ENCODE results near the gene DPF1. TPM values are rescaled to one million over a fixed set of nuclear protein-coding genes. Genes with fewer than 3 reads are reported as not detected.

Gene DPF1
- total RNA-seq, 1 donor from 2014 or later: 3.4 TPM

DNA sequence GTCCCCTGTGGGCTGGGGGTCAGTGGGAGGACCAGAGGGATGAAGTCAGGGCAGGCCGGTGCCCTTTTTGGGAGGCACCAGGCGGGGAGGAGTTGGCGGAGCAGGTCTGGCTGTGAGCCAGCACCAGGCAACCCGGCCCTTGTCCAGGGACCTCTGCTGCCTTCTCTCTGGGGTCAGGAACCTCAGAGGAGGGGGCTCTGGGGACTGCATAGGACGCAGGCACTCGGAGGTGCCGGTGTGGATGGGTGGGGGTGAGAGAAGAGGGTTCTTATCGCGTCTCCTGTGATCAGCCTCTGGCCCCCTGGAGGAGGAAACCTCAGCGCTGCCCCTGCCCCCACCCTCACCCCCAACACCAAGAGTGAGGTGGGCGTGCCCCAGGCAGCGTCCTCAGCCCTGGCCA, 16.5 kb downstream of the DPF1 start:
- Mint-ChIP-seq H3K4me3 (no peak overlapping the region), H3K27me3 (ENCODE audit: insufficient read depth, low read depth) (peaks cover 9% of the 10 kb centered on the region), H3K36me3 (peaks cover 3% of the 10 kb centered on the region), H3K9me3 (no peaks in the 10 kb centered on the region), H3K27ac (no peak overlapping the region), H3K4me1 (peaks cover 38% of the 10 kb centered on the region)
- Histone ChIP-seq H3K27me3 (no peaks in the 10 kb centered on the region), H3K9ac (no peak overlapping the region), H3K4me3 (no peak overlapping the region), H3K79me2 (ENCODE audit: low read depth) (no peaks in the 10 kb centered on the region), H3K9me3 (ENCODE audit: low read depth) (no peaks in the 10 kb centered on the region), H4K20me1 (ENCODE audit: low read depth) (no peaks in the 10 kb centered on the region), H3F3A (ENCODE audit: low read depth) (peaks cover 26% of the 10 kb centered on the region), H2AFZ (replicated peaks) (no peak overlapping the region), H3K4me2 (no peak overlapping the region), H3K36me3 (no peaks in the 10 kb centered on the region), H3K27ac (no peak overlapping the region), H3K4me1 (peaks cover 42% of the 10 kb centered on the region)
- TF ChIP-seq EZH2phosphoT487 (IDR thresholded peaks at IDR 0.05): no peak
- no peak for TF ChIP-seq EZH2 (IDR thresholded peaks at IDR 0.05)
- no peak for TF ChIP-seq CTCF (IDR thresholded peaks at IDR 0.05)
- no peak for DNase-seq (ENCODE audit: low spot score)

DNA sequence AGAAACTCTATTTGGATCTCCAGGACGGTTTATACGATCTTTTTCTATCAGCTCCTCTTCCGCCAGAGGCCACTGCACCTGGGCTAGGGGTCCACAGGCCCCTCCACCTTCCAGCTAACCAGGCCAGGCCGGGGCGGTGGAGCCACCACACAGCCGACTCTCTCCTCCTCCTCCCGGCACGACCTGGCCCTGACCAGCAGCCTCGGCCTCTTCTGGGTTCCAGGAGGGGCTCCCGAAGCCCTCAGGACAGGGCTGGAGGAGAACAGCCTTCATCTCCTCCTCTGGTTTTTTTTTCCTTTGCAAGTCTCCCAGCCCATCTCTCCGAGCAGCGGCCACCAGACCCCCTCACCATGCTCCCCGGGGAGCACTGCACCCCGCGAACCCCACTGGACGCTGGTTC, 17.1 kb downstream of the DPF1 start:
- Histone ChIP-seq H2AFZ (replicated peaks) (no peak overlapping the region), H3K4me2 (no peak overlapping the region), H3K27me3 (no peaks in the 10 kb centered on the region), H3F3A (ENCODE audit: low read depth) (peaks cover 26% of the 10 kb centered on the region), H3K9me3 (ENCODE audit: low read depth) (no peaks in the 10 kb centered on the region), H3K27ac (peak overlapping the region; percentile 58), H4K20me1 (ENCODE audit: low read depth) (no peaks in the 10 kb centered on the region), H3K79me2 (ENCODE audit: low read depth) (no peaks in the 10 kb centered on the region), H3K4me1 (peaks cover 40% of the 10 kb centered on the region), H3K36me3 (no peaks in the 10 kb centered on the region), H3K4me3 (no peak overlapping the region), H3K9ac (no peak overlapping the region)
- DNase-seq (ENCODE audit: low spot score): no peak
- Mint-ChIP-seq H3K4me1 (peaks cover 38% of the 10 kb centered on the region), H3K9me3 (no peaks in the 10 kb centered on the region), H3K4me3 (no peak overlapping the region), H3K27me3 (ENCODE audit: insufficient read depth, low read depth) (peaks cover 9% of the 10 kb centered on the region), H3K27ac (peak overlapping the region; percentile 89), H3K36me3 (peaks cover 3% of the 10 kb centered on the region)
- TF ChIP-seq CTCF (IDR thresholded peaks at IDR 0.05): no peak
- no peak for TF ChIP-seq EZH2phosphoT487 (IDR thresholded peaks at IDR 0.05)
- no peak for TF ChIP-seq EZH2 (IDR thresholded peaks at IDR 0.05)

GRCh38 chr19:38206006-38206745, 17.8 kb downstream of the DPF1 start:
- peak overlapping the region; percentile 58 for H3K27ac ChIP-seq
- H3K27ac Mint-ChIP-seq: no peak overlapping the region

More at GRCh38 chr19:38206006-38206745, 17.8 kb downstream of the DPF1 start:
- H3K4me3 Mint-ChIP-seq: no peak overlapping the region
- Histone ChIP-seq H3K4me1 (peaks cover 33% of the 10 kb centered on the region), H2AFZ (replicated peaks) (no peak overlapping the region), H3K27me3 (no peaks in the 10 kb centered on the region), H3K9ac (no peak overlapping the region), H3F3A (ENCODE audit: low read depth) (peaks cover 26% of the 10 kb centered on the region), H3K79me2 (ENCODE audit: low read depth) (no peaks in the 10 kb centered on the region), H3K36me3 (no peaks in the 10 kb centered on the region), H4K20me1 (ENCODE audit: low read depth) (no peaks in the 10 kb centered on the region), H3K4me3 (no peak overlapping the region), H3K9me3 (ENCODE audit: low read depth) (no peaks in the 10 kb centered on the region), H3K4me2 (no peak overlapping the region)
- H3K27me3 Mint-ChIP-seq (ENCODE audit: insufficient read depth, low read depth): peaks cover 9% of the 10 kb centered on the region
- peaks cover 7% of the 10 kb centered on the region for H3K36me3 Mint-ChIP-seq
- no peak for DNase-seq (ENCODE audit: low spot score)
- no peak for TF ChIP-seq CTCF (IDR thresholded peaks at IDR 0.05)
- TF ChIP-seq EZH2 (IDR thresholded peaks at IDR 0.05): no peak
- TF ChIP-seq EZH2phosphoT487 (IDR thresholded peaks at IDR 0.05): no peak
- peaks cover 38% of the 10 kb centered on the region for H3K4me1 Mint-ChIP-seq
- no peaks in the 10 kb centered on the region for H3K9me3 Mint-ChIP-seq

Data from neural progenitor cell (in vitro differentiated cells).